Omental fat pad (tissue), 4 donors: ENCODE data around the gene CNTNAP5. TPM values are rescaled to one million over a fixed set of nuclear protein-coding genes. Genes with fewer than 3 reads are reported as not detected.

Source experiments
- ATAC-seq: fragments of 150-250 bp; one replicate; pipeline ENCODE4 v1.9.1; 2016; ENCODE audit warnings: mild to moderate bottlenecking, moderate library complexity; ENCODE audit not compliant: low FRiP score
- DNase-seq: peaks from one replicate; pipeline ENCODE4 v3.0.0-alpha.2; 2019; ENCODE audit warnings: low spot score
- CTCF ChIP-seq, 3 donors: fragments of 450-650 bp; IDR thresholded peaks; one replicate each; pipeline ENCODE4 v1.5.1; 2016 to 2017; ENCODE audit warnings: antibody characterized with exemption in 3 of 3, mild to moderate bottlenecking in 3 of 3, moderate library complexity in 2 of 3
- total RNA-seq, 4 donors: library from RNA; depleted of rRNA; stranded (reverse); fragments of >200 nt; gene quantifications; one replicate each; pipeline ENCODE4 v1.1.0, GENCODE V29; 2016

CNTNAP5 gene
- total RNA-seq, 4 donors from 2014 or later = not detected

GRCh38 chr2:124755386-124755785 is 730.3 kb downstream of the CNTNAP5 start:
- ATAC-seq (no peak), DNase-seq (no peak)
- no peak for TF ChIP-seq CTCF (IDR thresholded peaks at IDR 0.05)

- TF ChIP-seq CTCF (IDR thresholded peaks at IDR 0.05) = no peak
- DNase-seq (no peak), ATAC-seq (no peak)
Measured at GRCh38 chr2:124756048-124756447, 731.0 kb downstream of the CNTNAP5 start.

GRCh38 chr2:124762388-124762787 is 737.3 kb downstream of the CNTNAP5 start:
- ATAC-seq (no peak), DNase-seq (no peak)
- no peak for TF ChIP-seq CTCF (IDR thresholded peaks at IDR 0.05)

GRCh38 chr2:124763611-124764010 is 738.5 kb downstream of the CNTNAP5 start:
- no peak for TF ChIP-seq CTCF (IDR thresholded peaks at IDR 0.05)
- DNase-seq = no peak
- no peak for ATAC-seq

- no peak for TF ChIP-seq CTCF (IDR thresholded peaks at IDR 0.05)
- ATAC-seq = no peak
- DNase-seq = no peak
Measured at GRCh38 chr2:124774781-124775180, 749.7 kb downstream of the CNTNAP5 start.

GRCh38 chr2:124776332-124776731 is 751.2 kb downstream of the CNTNAP5 start:
- no peak for TF ChIP-seq CTCF (IDR thresholded peaks at IDR 0.05)
- ATAC-seq = no peak
- no peak for DNase-seq

GRCh38 chr2:124778076-124778475 is 753.0 kb downstream of the CNTNAP5 start:
- no peak for TF ChIP-seq CTCF (IDR thresholded peaks at IDR 0.05)

More at GRCh38 chr2:124778076-124778475, 753.0 kb downstream of the CNTNAP5 start:
- no peak for DNase-seq
- ATAC-seq = no peak
